ENCODE results near the gene SOAT1.

SOAT1 gene

DNA sequence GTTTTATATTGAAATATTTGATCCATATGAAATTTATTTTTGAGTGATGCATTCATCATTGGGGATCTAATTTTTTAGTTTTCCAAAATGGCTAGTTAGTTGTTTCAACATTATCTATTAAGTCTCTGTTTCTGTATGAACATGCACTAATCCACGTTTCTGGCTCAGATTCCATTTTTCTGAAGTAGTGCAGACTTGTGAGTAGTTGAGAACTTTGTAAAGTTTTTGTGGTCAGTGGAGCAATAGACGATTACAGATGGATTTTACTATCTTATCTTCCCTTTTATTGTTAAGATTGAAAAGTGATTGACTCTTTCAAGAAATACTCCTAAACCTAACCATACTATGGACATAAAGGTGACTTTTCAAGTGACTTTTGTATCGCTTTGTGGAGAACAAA is 16.7 kb downstream of the SOAT1 start:
- TF ChIP-seq POLR2AphosphoS5 (IDR thresholded peaks at IDR 0.05; ENCODE audit: low read depth, low read length) (no peak), SIN3A (IDR thresholded peaks at IDR 0.05; ENCODE audit: borderline replicate concordance, insufficient read depth, low read length) (no peak), TAF1 (IDR thresholded peaks at IDR 0.05; ENCODE audit: borderline replicate concordance, insufficient read depth, low read length) (no peak), FOXP2 (optimal IDR thresholded peaks at IDR 0.05; ENCODE audit: borderline replicate concordance, extremely low read depth, extremely low read length, insufficient read depth) (no peak)
- TF ChIP-seq, protein P1, sequence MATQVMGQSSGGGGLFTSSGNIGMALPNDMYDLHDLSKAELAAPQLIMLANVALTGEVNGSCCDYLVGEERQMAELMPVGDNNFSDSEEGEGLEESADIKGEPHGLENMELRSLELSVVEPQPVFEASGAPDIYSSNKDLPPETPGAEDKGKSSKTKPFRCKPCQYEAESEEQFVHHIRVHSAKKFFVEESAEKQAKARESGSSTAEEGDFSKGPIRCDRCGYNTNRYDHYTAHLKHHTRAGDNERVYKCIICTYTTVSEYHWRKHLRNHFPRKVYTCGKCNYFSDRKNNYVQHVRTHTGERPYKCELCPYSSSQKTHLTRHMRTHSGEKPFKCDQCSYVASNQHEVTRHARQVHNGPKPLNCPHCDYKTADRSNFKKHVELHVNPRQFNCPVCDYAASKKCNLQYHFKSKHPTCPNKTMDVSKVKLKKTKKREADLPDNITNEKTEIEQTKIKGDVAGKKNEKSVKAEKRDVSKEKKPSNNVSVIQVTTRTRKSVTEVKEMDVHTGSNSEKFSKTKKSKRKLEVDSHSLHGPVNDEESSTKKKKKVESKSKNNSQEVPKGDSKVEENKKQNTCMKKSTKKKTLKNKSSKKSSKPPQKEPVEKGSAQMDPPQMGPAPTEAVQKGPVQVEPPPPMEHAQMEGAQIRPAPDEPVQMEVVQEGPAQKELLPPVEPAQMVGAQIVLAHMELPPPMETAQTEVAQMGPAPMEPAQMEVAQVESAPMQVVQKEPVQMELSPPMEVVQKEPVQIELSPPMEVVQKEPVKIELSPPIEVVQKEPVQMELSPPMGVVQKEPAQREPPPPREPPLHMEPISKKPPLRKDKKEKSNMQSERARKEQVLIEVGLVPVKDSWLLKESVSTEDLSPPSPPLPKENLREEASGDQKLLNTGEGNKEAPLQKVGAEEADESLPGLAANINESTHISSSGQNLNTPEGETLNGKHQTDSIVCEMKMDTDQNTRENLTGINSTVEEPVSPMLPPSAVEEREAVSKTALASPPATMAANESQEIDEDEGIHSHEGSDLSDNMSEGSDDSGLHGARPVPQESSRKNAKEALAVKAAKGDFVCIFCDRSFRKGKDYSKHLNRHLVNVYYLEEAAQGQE (IDR thresholded peaks at IDR 0.05; ENCODE audit: insufficient read depth in 1 of 2, low read depth in 2 of 2, low read length in 2 of 2): no peak

- TF ChIP-seq, protein P1 (IDR thresholded peaks at IDR 0.05; ENCODE audit: insufficient read depth in 1 of 2, low read depth in 2 of 2, low read length in 2 of 2): no peak
- TF ChIP-seq FOXP2 (optimal IDR thresholded peaks at IDR 0.05; ENCODE audit: borderline replicate concordance, extremely low read depth, extremely low read length, insufficient read depth) (no peak), SIN3A (IDR thresholded peaks at IDR 0.05; ENCODE audit: borderline replicate concordance, insufficient read depth, low read length) (no peak), POLR2AphosphoS5 (IDR thresholded peaks at IDR 0.05; ENCODE audit: low read depth, low read length) (no peak), TAF1 (IDR thresholded peaks at IDR 0.05; ENCODE audit: borderline replicate concordance, insufficient read depth, low read length) (no peak)
Measured at GRCh38 chr1:179310721-179311120, 17.1 kb downstream of the SOAT1 start.

DNA sequence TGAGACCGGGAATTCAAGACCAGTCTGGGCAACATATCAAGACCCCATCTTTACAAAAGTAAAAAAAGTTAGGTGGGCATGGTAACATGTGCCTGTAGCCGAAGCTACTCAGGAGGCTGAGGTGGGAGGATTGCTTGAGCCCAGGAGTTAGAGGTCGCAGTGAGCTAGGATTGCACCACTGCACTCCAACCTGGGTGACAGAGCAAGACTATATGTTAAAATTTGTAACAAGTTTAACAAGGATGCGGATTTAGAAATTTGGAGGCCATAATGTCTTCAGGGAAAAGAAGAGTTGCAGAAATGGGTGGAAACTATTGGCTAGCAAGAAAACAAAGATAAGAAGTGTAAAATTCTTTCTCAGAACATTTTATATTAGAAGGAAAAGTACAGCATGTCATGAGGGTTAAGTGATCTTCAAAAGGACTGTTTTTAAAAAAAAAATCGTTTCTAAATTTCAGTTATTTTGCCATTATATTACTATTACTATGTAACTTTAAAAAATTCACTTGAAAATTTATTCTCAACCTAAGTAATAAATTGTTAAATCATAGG is 17.6 kb downstream of the SOAT1 start:
- no peak for TF ChIP-seq POLR2AphosphoS5 (IDR thresholded peaks at IDR 0.05; ENCODE audit: low read depth, low read length)
- no peak for TF ChIP-seq SIN3A (IDR thresholded peaks at IDR 0.05; ENCODE audit: borderline replicate concordance, insufficient read depth, low read length)
- TF ChIP-seq, protein P1 (IDR thresholded peaks at IDR 0.05; ENCODE audit: insufficient read depth in 1 of 2, low read depth in 2 of 2, low read length in 2 of 2): no peak
- no peak for TF ChIP-seq FOXP2 (optimal IDR thresholded peaks at IDR 0.05; ENCODE audit: borderline replicate concordance, extremely low read depth, extremely low read length, insufficient read depth)

DNA sequence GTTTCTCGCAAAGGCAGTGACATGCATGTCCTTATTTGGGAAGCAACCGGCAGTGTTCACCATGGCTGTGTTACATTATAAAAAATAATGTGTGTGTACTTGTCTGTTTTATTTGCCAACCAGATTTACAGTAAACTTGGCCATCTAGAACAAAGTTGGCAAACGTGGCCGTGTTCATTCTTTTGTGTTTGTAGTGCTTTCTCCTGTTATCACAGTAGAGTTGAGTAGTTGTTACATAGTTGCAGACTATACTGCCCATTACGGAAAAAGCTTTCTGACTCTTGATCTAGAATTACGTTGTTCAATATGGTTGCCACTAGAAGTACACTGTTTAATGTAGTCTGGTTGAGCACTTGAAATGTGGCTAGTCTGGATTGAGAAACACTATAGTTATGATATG is 19.4 kb downstream of the SOAT1 start:
- TF ChIP-seq FOXP2 (optimal IDR thresholded peaks at IDR 0.05; ENCODE audit: borderline replicate concordance, extremely low read depth, extremely low read length, insufficient read depth): no peak

DNA sequence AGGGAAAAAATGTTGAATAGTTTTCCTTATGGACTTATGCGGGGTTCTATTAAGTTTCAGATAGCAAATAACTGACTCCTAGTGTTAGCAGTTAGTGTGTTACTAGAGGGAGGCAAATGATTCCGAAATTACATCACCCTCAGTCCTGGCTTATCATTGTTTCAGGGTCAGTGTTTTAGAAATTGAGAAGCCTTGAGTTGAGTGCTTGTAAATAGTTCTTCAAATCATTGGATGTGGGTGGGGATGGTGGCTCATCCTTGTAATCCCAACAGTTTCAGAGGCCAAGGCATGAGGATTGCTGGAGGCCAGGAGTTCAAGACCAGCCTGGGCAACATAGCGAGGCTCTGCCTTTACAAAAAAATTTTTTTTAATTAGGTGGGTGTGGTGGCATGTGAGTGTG is 21.3 kb downstream of the SOAT1 start:
- TF ChIP-seq FOXP2 (optimal IDR thresholded peaks at IDR 0.05; ENCODE audit: borderline replicate concordance, extremely low read depth, extremely low read length, insufficient read depth) (no peak), SIN3A (IDR thresholded peaks at IDR 0.05; ENCODE audit: borderline replicate concordance, insufficient read depth, low read length) (no peak), POLR2AphosphoS5 (IDR thresholded peaks at IDR 0.05; ENCODE audit: low read depth, low read length) (no peak), TAF1 (IDR thresholded peaks at IDR 0.05; ENCODE audit: borderline replicate concordance, insufficient read depth, low read length) (no peak)
- TF ChIP-seq, protein P1 (IDR thresholded peaks at IDR 0.05; ENCODE audit: insufficient read depth in 1 of 2, low read depth in 2 of 2, low read length in 2 of 2): no peak
